Mesodermal cell (in vitro differentiated cells): ENCODE measurements around the gene MINDY4.

Experiments
- H3K27ac ChIP-seq: 2 replicates; pipeline ENCODE4 v1.7.0; 2013; ENCODE audit warnings: mild to moderate bottlenecking, low read depth, low read length, moderate library complexity; ENCODE audit not compliant: severe bottlenecking
- H3K36me3 ChIP-seq: 2 replicates; pipeline ENCODE4 v1.7.1; 2013; ENCODE audit warnings: mild to moderate bottlenecking, low read length, moderate library complexity; ENCODE audit not compliant: control insufficient read depth, insufficient read depth
- H3K4me1 ChIP-seq: one replicate; pipeline ENCODE4 v1.7.1; 2013; ENCODE audit warnings: mild to moderate bottlenecking, low read length; ENCODE audit not compliant: insufficient read depth, control insufficient read depth, poor library complexity, severe bottlenecking
- H3K4me3 ChIP-seq: 2 replicates; pipeline ENCODE4 v1.7.0; 2013; ENCODE audit warnings: low read length, control low read depth, mild to moderate bottlenecking; ENCODE audit not compliant: insufficient read depth, poor library complexity, severe bottlenecking; ENCODE audit errors: extremely low read depth
- H3K9me3 ChIP-seq: 2 replicates; pipeline ENCODE4 v1.7.1; 2013; ENCODE audit warnings: mild to moderate bottlenecking, low read length, moderate library complexity; ENCODE audit not compliant: control insufficient read depth
- WGBS, 2 experiments: methylation state at CpG; one replicate each; pipeline ENCODE4 v1.1.5; 2013; ENCODE audit warnings: missing lambda C conversion rate in 2 of 2; ENCODE audit not compliant: insufficient coverage in 2 of 2; 5-methylcytosine and 5-hydroxymethylcytosine counted together

The MINDY4 gene

GRCh38 chr7:30743371-30744074, 27.7 kb upstream of the MINDY4 start:
- no peaks in the 10 kb centered on the region for H3K9me3 ChIP-seq
- H3K36me3 ChIP-seq: no peaks in the 10 kb centered on the region
- no peak overlapping the region for H3K27ac ChIP-seq
- 69 to 73% methylated on average over 7 to 8 of the region's 8 CpGs for WGBS, 2 experiments
- H3K4me1 ChIP-seq: no peaks in the 10 kb centered on the region
- no peak overlapping the region for H3K4me3 ChIP-seq

DNA sequence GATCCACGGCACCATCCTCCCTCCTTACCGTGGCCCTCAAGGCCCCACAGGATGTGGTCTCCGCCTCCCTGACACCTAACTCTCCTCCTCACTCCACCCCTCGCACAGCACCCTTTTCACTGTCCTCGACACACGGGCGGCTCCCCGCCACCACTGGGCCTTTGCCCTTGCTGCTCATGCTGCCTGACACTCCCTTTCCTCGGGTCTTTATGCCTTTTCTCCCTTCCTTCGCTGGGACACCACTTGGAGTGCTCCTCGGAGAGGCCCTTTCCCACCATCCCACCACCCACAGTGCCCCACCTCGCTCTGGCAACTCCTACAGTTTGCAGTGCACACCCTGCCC, 27.2 kb upstream of the MINDY4 start:
- 90 to 91% methylated on average over 9 to 12 of the region's 12 CpGs for WGBS, 2 experiments
- Histone ChIP-seq H3K4me3 (no peak overlapping the region), H3K9me3 (no peaks in the 10 kb centered on the region), H3K4me1 (no peaks in the 10 kb centered on the region), H3K36me3 (no peaks in the 10 kb centered on the region), H3K27ac (no peak overlapping the region)

- Histone ChIP-seq H3K4me3 (no peak overlapping the region), H3K9me3 (peaks cover 7% of the 10 kb centered on the region), H3K27ac (peak overlapping the region; percentile 43), H3K36me3 (no peaks in the 10 kb centered on the region), H3K4me1 (no peaks in the 10 kb centered on the region)
- WGBS, 2 experiments: 96% methylated on average over 3 to 6 of the region's 6 CpGs
Measured at GRCh38 chr7:30745261-30745941, 25.8 kb upstream of the MINDY4 start.

DNA sequence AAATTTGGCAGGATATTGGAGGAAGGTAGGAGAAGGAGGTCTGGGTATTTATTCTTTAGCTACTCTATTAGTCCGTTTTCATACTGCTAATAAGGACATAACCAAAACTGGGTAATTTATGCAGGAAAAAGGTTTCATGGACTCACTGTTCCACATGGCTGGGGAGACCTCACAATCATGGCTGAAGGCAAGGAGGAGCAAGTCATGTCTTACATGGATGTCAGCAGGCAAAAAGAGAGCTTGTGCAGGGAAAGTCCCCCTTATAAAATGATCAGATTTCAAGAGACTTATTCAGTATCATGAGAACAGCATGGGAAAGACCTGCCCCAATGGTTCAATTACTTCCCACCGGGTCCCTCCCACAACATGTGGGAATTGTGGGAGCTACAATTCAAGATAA, 21.2 kb upstream of the MINDY4 start:
- no peaks in the 10 kb centered on the region for H3K36me3 ChIP-seq
- H3K27ac ChIP-seq: no peak overlapping the region
- peaks cover 7% of the 10 kb centered on the region for H3K9me3 ChIP-seq
- WGBS, 2 experiments: no CpG with 5 or more reads among the region's 2 CpGs
- no peak overlapping the region for H3K4me3 ChIP-seq
- H3K4me1 ChIP-seq: peaks cover 11% of the 10 kb centered on the region

DNA sequence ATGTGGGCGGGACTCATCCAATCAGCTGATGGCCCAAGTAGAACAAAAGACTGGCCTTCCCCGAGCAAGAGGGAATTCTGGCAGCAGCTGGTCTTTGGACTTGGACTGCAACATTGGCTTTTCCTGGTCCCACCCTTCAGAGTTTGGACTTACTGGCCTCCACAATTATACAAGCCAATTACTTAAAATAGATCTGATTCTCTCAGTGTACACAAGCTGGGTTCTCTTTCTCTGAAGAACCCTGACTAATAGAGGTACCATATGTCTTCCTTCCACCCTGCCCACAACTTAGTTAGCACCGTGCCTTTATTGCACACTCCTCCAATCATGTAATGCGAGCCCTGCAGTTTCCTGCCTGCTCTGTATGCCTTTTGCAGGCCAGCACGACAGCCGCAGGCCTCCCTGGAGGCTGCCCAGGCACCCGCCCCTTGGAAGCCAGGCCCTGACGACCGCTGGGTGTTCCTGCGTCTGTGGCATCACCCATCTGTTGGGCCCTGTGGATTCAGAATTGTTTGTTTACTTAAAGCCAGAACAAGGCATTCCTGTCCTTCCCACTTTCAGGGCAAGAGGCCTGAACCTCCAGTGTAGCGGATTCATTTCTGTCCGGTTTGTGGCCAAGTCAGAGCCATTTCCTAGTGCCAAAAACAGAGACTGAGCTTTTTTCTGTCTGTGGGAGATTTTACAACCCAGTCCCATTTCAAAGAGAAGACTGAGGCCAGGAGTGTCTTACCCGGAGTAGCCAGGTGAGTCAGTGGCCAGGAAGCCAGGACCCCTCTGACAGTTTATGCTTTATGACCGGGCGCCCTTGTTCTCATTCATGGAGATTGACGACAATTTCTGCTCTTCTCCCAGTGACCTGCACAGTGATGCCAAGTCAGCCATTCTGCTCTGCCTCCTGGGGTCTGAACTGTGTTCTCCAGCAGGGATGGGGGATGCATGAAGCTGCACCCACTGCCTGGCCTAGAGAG, 20.2 kb upstream of the MINDY4 start:
- no peaks in the 10 kb centered on the region for H3K36me3 ChIP-seq
- peak overlapping the region; percentile 81 for H3K27ac ChIP-seq
- H3K4me3 ChIP-seq: no peak overlapping the region
- peaks cover 14% of the 10 kb centered on the region for H3K4me1 ChIP-seq
- H3K9me3 ChIP-seq: peaks cover 7% of the 10 kb centered on the region
- 72 to 83% methylated on average over 16 of the region's 16 CpGs for WGBS, 2 experiments

- no peak within 1 kb of the TSS for H3K4me3 ChIP-seq
- H3K4me1 ChIP-seq: peaks cover 14% of the 10 kb centered on the region
- H3K36me3 ChIP-seq: no peaks in the 10 kb centered on the region
- 77 to 97% methylated on average over 3 to 6 of the region's 6 CpGs for WGBS, 2 experiments
- peaks cover 7% of the 10 kb centered on the region for H3K9me3 ChIP-seq
- peak within 1 kb of the TSS; percentile 81 for H3K27ac ChIP-seq
Measured at GRCh38 chr7:30751696-30752273, 19.4 kb upstream of the MINDY4 start, which contains the start of gene INMT. Gene INMT (plus strand): TSS chr7:30752135. CDS start chr7:30752151, 16 bp downstream.

GRCh38 chr7:30752484-30752883, 18.7 kb upstream of the MINDY4 start:
- 85 to 98% methylated on average over 5 to 6 of the region's 6 CpGs for WGBS, 2 experiments
- Histone ChIP-seq H3K9me3 (peaks cover 7% of the 10 kb centered on the region), H3K4me1 (peaks cover 14% of the 10 kb centered on the region), H3K4me3 (no peak overlapping the region), H3K27ac (no peak overlapping the region), H3K36me3 (no peaks in the 10 kb centered on the region)

GRCh38 chr7:30752979-30753378, 18.2 kb upstream of the MINDY4 start:
- Histone ChIP-seq H3K4me3 (no peak overlapping the region), H3K36me3 (no peaks in the 10 kb centered on the region), H3K27ac (no peak overlapping the region), H3K4me1 (peaks cover 14% of the 10 kb centered on the region), H3K9me3 (peaks cover 7% of the 10 kb centered on the region)
- 93 to 99% methylated on average over 3 to 4 of the region's 5 CpGs for WGBS, 2 experiments

- no peak overlapping the region for H3K4me3 ChIP-seq
- peaks cover 7% of the 10 kb centered on the region for H3K9me3 ChIP-seq
- H3K27ac ChIP-seq: no peak overlapping the region
- WGBS, 2 experiments: 55 to 73% methylated on average over 3 to 4 of the region's 6 CpGs
- no peaks in the 10 kb centered on the region for H3K36me3 ChIP-seq
- H3K4me1 ChIP-seq: peaks cover 14% of the 10 kb centered on the region
Measured at GRCh38 chr7:30754315-30754877, 16.8 kb upstream of the MINDY4 start.
